ENCODE results near the gene C10orf67.
"Not testable (repeated sequence)": the region's sequence is repeated elsewhere in the genome, so short reads cannot be mapped to it uniquely, and the experiment has no call there.

C10orf67 gene

GRCh38 chr10:23315966-23316365, 28.6 kb downstream of the C10orf67 start:
- no peak for DNase-seq (ENCODE audit: low read depth)
- no peak overlapping the region for H3K4me3 ChIP-seq (ENCODE audit: control insufficient read depth, low read depth, low read length)

GRCh38 chr10:23314835-23315239, 29.8 kb downstream of the C10orf67 start:
- TF ChIP-seq CTCF (IDR thresholded peaks at IDR 0.05; ENCODE audit: control insufficient read depth, insufficient read depth, low read depth, low read length, missing control alignments): peak; percentile 55
- H3K4me3 ChIP-seq (ENCODE audit: control insufficient read depth, low read depth, low read length): no peak overlapping the region
- peak; percentile 59 for DNase-seq (ENCODE audit: low read depth)

More at GRCh38 chr10:23315966-23316365, 28.6 kb downstream of the C10orf67 start:
- no peak for TF ChIP-seq CTCF (IDR thresholded peaks at IDR 0.05; ENCODE audit: control insufficient read depth, insufficient read depth, low read depth, low read length, missing control alignments)

- TF ChIP-seq CTCF (IDR thresholded peaks at IDR 0.05; ENCODE audit: control insufficient read depth, insufficient read depth, low read depth, low read length, missing control alignments): no peak
- H3K4me3 ChIP-seq (ENCODE audit: control insufficient read depth, low read depth, low read length): no peak overlapping the region
- DNase-seq (ENCODE audit: low read depth): no peak
These were observed 33.6 kb downstream of the C10orf67 start for GRCh38 chr10:23311034-23311433.

GRCh38 chr10:23310404-23310803, 34.2 kb downstream of the C10orf67 start:
- no peak for TF ChIP-seq CTCF (IDR thresholded peaks at IDR 0.05; ENCODE audit: control insufficient read depth, insufficient read depth, low read depth, low read length, missing control alignments)
- no peak for DNase-seq (ENCODE audit: low read depth)
- H3K4me3 ChIP-seq (ENCODE audit: control insufficient read depth, low read depth, low read length): no peak overlapping the region

GRCh38 chr10:23299961-23300360, 44.6 kb downstream of the C10orf67 start:
- DNase-seq (ENCODE audit: low read depth); H3K4me3 ChIP-seq (ENCODE audit: control insufficient read depth, low read depth, low read length): not testable (repeated sequence)

- no peak for DNase-seq (ENCODE audit: low read depth)
- peak; percentile 42 for TF ChIP-seq CTCF (IDR thresholded peaks at IDR 0.05; ENCODE audit: control insufficient read depth, insufficient read depth, low read depth, low read length, missing control alignments)
- no peak overlapping the region for H3K4me3 ChIP-seq (ENCODE audit: control insufficient read depth, low read depth, low read length)
These were observed 49.9 kb downstream of the C10orf67 start for GRCh38 chr10:23294638-23295247.

GRCh38 chr10:23293973-23294590, 50.5 kb downstream of the C10orf67 start:
- no peak for DNase-seq (ENCODE audit: low read depth)
- no peak overlapping the region for H3K4me3 ChIP-seq (ENCODE audit: control insufficient read depth, low read depth, low read length)
- TF ChIP-seq CTCF (IDR thresholded peaks at IDR 0.05; ENCODE audit: control insufficient read depth, insufficient read depth, low read depth, low read length, missing control alignments): no peak
